ENCODE measurements around the gene MYH16.
"Not testable (repeated sequence)": the region's sequence is repeated elsewhere in the genome, so short reads cannot be mapped to it uniquely, and the experiment has no call there.

The MYH16 gene

GRCh38 chr7:99287779-99288534, 15.3 kb downstream of the MYH16 start:
- no peak for DNase-seq (ENCODE audit: low read depth)
- no peak overlapping the region for H3K4me3 ChIP-seq (ENCODE audit: control insufficient read depth, low read depth, low read length)
- TF ChIP-seq CTCF (IDR thresholded peaks at IDR 0.05; ENCODE audit: control insufficient read depth, insufficient read depth, low read depth, low read length, missing control alignments), result no peak

- no peak for TF ChIP-seq CTCF (IDR thresholded peaks at IDR 0.05; ENCODE audit: control insufficient read depth, insufficient read depth, low read depth, low read length, missing control alignments)
- no peak for DNase-seq (ENCODE audit: low read depth)
- H3K4me3 ChIP-seq (ENCODE audit: control insufficient read depth, low read depth, low read length), result no peak overlapping the region
Observed at GRCh38 chr7:99289185-99289584, 16.5 kb downstream of the MYH16 start.

GRCh38 chr7:99290148-99290547, 17.5 kb downstream of the MYH16 start:
- not testable (repeated sequence) for H3K4me3 ChIP-seq (ENCODE audit: control insufficient read depth, low read depth, low read length); DNase-seq (ENCODE audit: low read depth)

- no peak overlapping the region for H3K4me3 ChIP-seq (ENCODE audit: control insufficient read depth, low read depth, low read length)
- no peak for DNase-seq (ENCODE audit: low read depth)
- no peak for TF ChIP-seq CTCF (IDR thresholded peaks at IDR 0.05; ENCODE audit: control insufficient read depth, insufficient read depth, low read depth, low read length, missing control alignments)
Observed at GRCh38 chr7:99290980-99291607, 18.5 kb downstream of the MYH16 start.

GRCh38 chr7:99292127-99292526, 19.5 kb downstream of the MYH16 start:
- H3K4me3 ChIP-seq (ENCODE audit: control insufficient read depth, low read depth, low read length), result no peak overlapping the region
- no peak for DNase-seq (ENCODE audit: low read depth)
- TF ChIP-seq CTCF (IDR thresholded peaks at IDR 0.05; ENCODE audit: control insufficient read depth, insufficient read depth, low read depth, low read length, missing control alignments), result no peak

GRCh38 chr7:99293167-99293566, 20.5 kb downstream of the MYH16 start:
- H3K4me3 ChIP-seq (ENCODE audit: control insufficient read depth, low read depth, low read length), result no peak overlapping the region
- DNase-seq (ENCODE audit: low read depth), result no peak
- no peak for TF ChIP-seq CTCF (IDR thresholded peaks at IDR 0.05; ENCODE audit: control insufficient read depth, insufficient read depth, low read depth, low read length, missing control alignments)

GRCh38 chr7:99293650-99294049, 21.0 kb downstream of the MYH16 start:
- no peak overlapping the region for H3K4me3 ChIP-seq (ENCODE audit: control insufficient read depth, low read depth, low read length)
- DNase-seq (ENCODE audit: low read depth), result no peak
- TF ChIP-seq CTCF (IDR thresholded peaks at IDR 0.05; ENCODE audit: control insufficient read depth, insufficient read depth, low read depth, low read length, missing control alignments), result no peak

All from AG09309 (cell line).